K562 (cell line): ENCODE data around the gene DST. TPM values are rescaled to one million over a fixed set of nuclear protein-coding genes. Genes with fewer than 3 reads are reported as not detected.

Experiments
- ATAC-seq: fragments of 200-7000 bp; cut with Tn5 transposase; 3 replicates; pipeline ENCODE4 v1.9.1; 2020; ENCODE audit warnings: moderate library complexity
- BruUV-seq: library from RNA; stranded (reverse); fragments of 400-500 nt; replicated peaks from 2 replicates; lab custom pipeline; 2021; lab: Mats Ljungman, UMichigan
- CTCF ChIA-PET: fragments of 300-600 bp; formaldehyde crosslinking; extraction: SDS; loops from one replicate; lab custom pipeline; 2021; ENCODE audit warnings: low intra/inter-chr PET ratio; lab: Yijun Ruan, JAX
- POLR2A ChIA-PET: fragments of 300-600, 350-650 bp; sonication (Branson Sonifier 250); formaldehyde crosslinking; extraction: SDS; loops from one replicate; lab custom pipeline; 2021; ENCODE audit warnings: antibody characterized with exemption, inconsistent platforms; lab: Yijun Ruan, JAX
- DNase-seq, 4 experiments: peaks; one replicate each; pipeline versions ENCODE4 v3.0.0 to v3.0.0-alpha.2; 2011 to 2018; ENCODE audit warnings: low spot score in 3 of 4, mixed read lengths in 3 of 4; ENCODE audit errors: extremely low read depth in 1 of 4
- FAIRE-seq: peaks from 2 replicates; lab custom pipeline; 2011; peaks lifted over from hg19 to GRCh38; lab: Jason Lieb, UNC
- H2AFZ ChIP-seq: 2 replicates; pipeline ENCODE4 v1.6.0; 2011; ENCODE audit warnings: low read depth, low read length, control low read depth, inconsistent platforms
- H3K27ac ChIP-seq: fragments of 200-600 bp; 3 replicates; pipeline ENCODE4 v1.8.0; 2011; ENCODE audit warnings: low read depth, mild to moderate bottlenecking, control low read depth, inconsistent platforms, low read length, moderate library complexity, mixed read lengths; ENCODE audit errors: extremely low read depth
- H3K27me3 ChIP-seq, 2 experiments: fragments of 300-600 bp in 1 of 2; 2 replicates in 1 of 2; 3 replicates in 1 of 2; pipeline versions ENCODE4 v1.6.0 to v1.8.0; 2011; ENCODE audit warnings: inconsistent platforms in 2 of 2, low read length in 2 of 2, mild to moderate bottlenecking in 1 of 2, mixed read lengths in 1 of 2, moderate library complexity in 1 of 2; ENCODE audit not compliant: control insufficient read depth in 2 of 2, insufficient read depth in 2 of 2
- H3K36me3 ChIP-seq: fragments of 300-600 bp; 3 replicates; pipeline ENCODE4 v1.8.0; 2011; ENCODE audit warnings: mild to moderate bottlenecking, low read length, inconsistent platforms; ENCODE audit not compliant: control insufficient read depth, insufficient read depth
- H3K4me1 ChIP-seq, 2 experiments: fragments of 200-600 bp in 1 of 2; replicated peaks in 1 of 2; 2 replicates in 1 of 2; 3 replicates in 1 of 2; pipeline versions ENCODE4 v1.5.1 to v1.8.0; 2011; ENCODE audit warnings: inconsistent platforms in 2 of 2, low read length in 2 of 2, mild to moderate bottlenecking in 1 of 2, mixed read lengths in 1 of 2, moderate library complexity in 1 of 2; ENCODE audit not compliant: control insufficient read depth in 2 of 2, insufficient read depth in 2 of 2
- H3K4me2 ChIP-seq: 2 replicates; pipeline ENCODE4 v1.6.1; 2011; ENCODE audit warnings: low read length, control low read depth, inconsistent platforms, mixed read lengths; ENCODE audit not compliant: insufficient read depth
- H3K4me3 ChIP-seq: fragments of 200-600 bp; sonication (generic), shearing (Covaris generic); 2 replicates; pipeline ENCODE4 v1.5.1; 2016; ENCODE audit warnings: control low read depth, inconsistent platforms
- H3K79me2 ChIP-seq: fragments of 200-600 bp; 3 replicates; pipeline ENCODE4 v1.8.0; 2011; ENCODE audit warnings: low read length, inconsistent platforms; ENCODE audit not compliant: control insufficient read depth, insufficient read depth
- H3K9ac ChIP-seq, 2 experiments: 2 replicates each; pipeline versions ENCODE4 v1.6.0 to v1.6.1; 2011; ENCODE audit warnings: low read depth in 2 of 2, low read length in 2 of 2, control low read depth in 1 of 2, inconsistent platforms in 1 of 2, mild to moderate bottlenecking in 1 of 2, mixed read lengths in 1 of 2; ENCODE audit not compliant: insufficient read depth in 1 of 2
- H3K9me1 ChIP-seq: one replicate; pipeline ENCODE4 v1.6.0; 2011; ENCODE audit warnings: inconsistent platforms, mild to moderate bottlenecking, low read length, moderate library complexity; ENCODE audit not compliant: control insufficient read depth, insufficient read depth
- H3K9me3 ChIP-seq: replicated peaks from 2 replicates; pipeline ENCODE4 v1.5.1; 2011; ENCODE audit warnings: low read depth, low read length, inconsistent platforms; ENCODE audit not compliant: control insufficient read depth, insufficient read depth
- H4K20me1 ChIP-seq: replicated peaks from 2 replicates; pipeline ENCODE4 v1.6.1; 2011; ENCODE audit warnings: low read length, inconsistent platforms, mixed read lengths; ENCODE audit not compliant: control insufficient read depth, insufficient read depth
- ATF7 ChIP-seq: fragments of 450-650 bp; IDR thresholded peaks from 2 replicates; pipeline ENCODE4 v1.7.1; 2014; ENCODE audit warnings: mild to moderate bottlenecking, moderate library complexity
- DDX20 ChIP-seq: fragments of 450-650 bp; IDR thresholded peaks from 2 replicates; pipeline ENCODE4 v1.6.1; 2016; ENCODE audit warnings: missing genetic modification characterization, low read depth, mild to moderate bottlenecking, missing compliant biosample characterization, moderate library complexity
- HDGF ChIP-seq: fragments of 450-650 bp; IDR thresholded peaks from 2 replicates; pipeline ENCODE4 v1.6.1; 2016
- HMGN3 ChIP-seq: IDR thresholded peaks from 2 replicates; pipeline ENCODE4 v1.6.1; 2011; ENCODE audit warnings: borderline replicate concordance, low read depth, mild to moderate bottlenecking, mixed read lengths, low read length; ENCODE audit not compliant: insufficient read length; ENCODE audit errors: extremely low read depth
- HNRNPK ChIP-seq: fragments of 200-400 bp; formaldehyde crosslinking; IDR thresholded peaks from one replicate; pipeline ENCODE4 v1.6.1; 2018; ENCODE audit warnings: mild to moderate bottlenecking, low read depth, low read length; ENCODE audit not compliant: poor library complexity, severe bottlenecking
- ILK ChIP-seq: fragments of 450-650 bp; IDR thresholded peaks from 2 replicates; pipeline ENCODE4 v1.6.1; 2016; ENCODE audit warnings: missing genetic modification characterization, low read depth, mild to moderate bottlenecking, missing compliant biosample characterization, moderate library complexity, borderline replicate concordance
- JUNB ChIP-seq: fragments of 450-650 bp; formaldehyde crosslinking; conservative IDR thresholded peaks from 2 replicates; pipeline ENCODE4 v1.4.0; 2020; ENCODE audit warnings: mild to moderate bottlenecking
- MCM7 ChIP-seq, 2 experiments: fragments of 450-650 bp; IDR thresholded peaks; 2 replicates each; pipeline ENCODE4 v1.6.1; 2016 to 2018
- NRF1 ChIP-seq, 2 experiments: fragments of 450-650 bp; IDR thresholded peaks in 1 of 2; conservative IDR thresholded peaks in 1 of 2; 2 replicates each; pipeline ENCODE4 v1.6.1; 2014; ENCODE audit warnings: mild to moderate bottlenecking in 2 of 2
- PHF20 ChIP-seq: fragments of 450-650 bp; IDR thresholded peaks from 2 replicates; pipeline ENCODE4 v1.6.1; 2018; ENCODE audit not compliant: partially characterized antibody
- POLR2AphosphoS2 ChIP-seq: IDR thresholded peaks from 2 replicates; pipeline ENCODE4 v1.6.1; 2012; ENCODE audit warnings: low read length, improper control_type of control experiment
- SMARCC2 ChIP-seq: fragments of 450-650 bp; IDR thresholded peaks from 2 replicates; pipeline ENCODE4 v1.6.1; 2017; ENCODE audit warnings: antibody characterized with exemption, moderate library complexity, mild to moderate bottlenecking, low read depth
- SUPT5H ChIP-seq: fragments of 450-650 bp; IDR thresholded peaks from 2 replicates; pipeline ENCODE4 v1.6.1; 2016
- ZNF282 ChIP-seq: sonication (generic); formaldehyde crosslinking; IDR thresholded peaks from 2 replicates; pipeline ENCODE4 v1.8.1; 2023; ENCODE audit warnings: missing genetic modification reagents
- ZNF41 ChIP-seq: fragments of 250-450 bp; sonication (Bioruptor Pico); conservative IDR thresholded peaks from 2 replicates; pipeline ENCODE4 v1.4.0; 2020; ENCODE audit warnings: mild to moderate bottlenecking
- ZNF75A ChIP-seq: fragments of 450-650 bp; formaldehyde crosslinking; IDR thresholded peaks from 2 replicates; pipeline ENCODE4 v1.4.0; 2020; ENCODE audit warnings: mild to moderate bottlenecking
- WGBS: fragments of 100-300 bp; shearing (Covaris generic); methylation state at CpG from one replicate; pipeline ENCODE4 v1.1.6; 2016; ENCODE audit warnings: low coverage, mixed read lengths; ENCODE audit not compliant: insufficient coverage; ENCODE audit errors: missing lambda C conversion rate; 5-methylcytosine and 5-hydroxymethylcytosine counted together
- in situ Hi-C: fragments of 300-500 bp; cut with MboI; formaldehyde crosslinking; loops from 4 replicates; pipeline ENCODE4 v1.15.0; 2018; ENCODE audit warnings: inconsistent platforms, mixed read lengths
- intact Hi-C: fragments of 100-400 bp; cut with micrococcal nuclease; formaldehyde crosslinking; loops from 2 replicates; pipeline ENCODE4 v1.14.2; 2022
- polyA plus RNA-seq, 8 experiments: library from polyadenylated mRNA; depleted of rRNA in 4 of 8; stranded (reverse) in 5 of 8; unstranded in 3 of 8; fragments of >200 nt; fragmentation: Nextera tagmentation in 2 of 8; fragmentation: Illumina TruSeq in 1 of 8; extraction: Ambion mirVana in 2 of 8; extraction: Trizol in 1 of 8; gene quantifications; 2 replicates each; pipeline versions ENCODE4 v1.2.1 to v1.2.3, GENCODE V29; 2011 to 2014; ENCODE audit warnings: inconsistent platforms in 1 of 8, missing spikeins in 1 of 8
- total RNA-seq, 7 experiments: library from RNA; depleted of rRNA in 6 of 7; stranded (reverse); fragments of >200 nt in 6 of 7; fragmentation: Illumina TruSeq in 2 of 7; extraction: Trizol in 2 of 7; gene quantifications; 2 replicates each; pipeline versions ENCODE4 v1.2.1 to v1.2.3, GENCODE V29; 2011 to 2021; ENCODE audit warnings: low replicate concordance in 1 of 7
- TF ChIP-seq, protein P1 (sequence below): fragments of 250-450 bp; sonication (Bioruptor Pico); IDR thresholded peaks from 2 replicates; pipeline ENCODE4 v1.5.1; 2021; ENCODE audit warnings: mild to moderate bottlenecking
- TF ChIP-seq, protein P2 (sequence below): sonication (generic); formaldehyde crosslinking; IDR thresholded peaks from 2 replicates; pipeline ENCODE4 v1.8.1; 2023; ENCODE audit warnings: mild to moderate bottlenecking, missing genetic modification reagents
- TF ChIP-seq, protein P3 (sequence below): sonication (generic); formaldehyde crosslinking; IDR thresholded peaks from 2 replicates; pipeline ENCODE4 v1.8.0; 2022; ENCODE audit warnings: mild to moderate bottlenecking, missing genetic modification reagents, borderline replicate concordance

DST gene
- total and polyA plus RNA-seq, 9 of the 15 experiments (the other 6 are each of a cell fraction or from before 2014, with no cell fraction given): 5.2 to 21.9 (median 13.3) TPM

DNA sequence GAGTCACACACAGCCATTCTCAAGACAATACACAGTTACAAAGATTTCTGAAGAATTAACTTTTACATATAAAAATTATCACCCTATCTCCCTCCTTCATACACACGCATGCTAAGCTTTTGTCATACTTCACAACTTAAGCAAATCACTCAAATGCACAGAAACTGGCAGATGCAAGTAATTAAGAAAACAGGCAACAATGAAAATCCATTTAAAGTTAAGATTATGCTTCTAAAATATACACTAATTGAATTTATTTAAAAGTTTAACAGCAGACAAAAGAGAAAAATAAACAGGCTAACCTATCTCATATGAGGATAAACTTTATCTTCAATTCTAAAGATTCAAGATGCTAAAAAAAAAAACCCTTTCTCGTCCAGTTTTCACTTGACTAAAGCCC, 68.4 kb downstream of the DST start (continued):
- TF ChIP-seq POLR2AphosphoS2 (no peak), NRF1 (conservative IDR thresholded peaks at IDR 0.05 in 1 of 2, IDR thresholded peaks at IDR 0.05 in 1 of 2) (no peak), ILK (tag) (no peak)
- TF ChIP-seq, protein P1, sequence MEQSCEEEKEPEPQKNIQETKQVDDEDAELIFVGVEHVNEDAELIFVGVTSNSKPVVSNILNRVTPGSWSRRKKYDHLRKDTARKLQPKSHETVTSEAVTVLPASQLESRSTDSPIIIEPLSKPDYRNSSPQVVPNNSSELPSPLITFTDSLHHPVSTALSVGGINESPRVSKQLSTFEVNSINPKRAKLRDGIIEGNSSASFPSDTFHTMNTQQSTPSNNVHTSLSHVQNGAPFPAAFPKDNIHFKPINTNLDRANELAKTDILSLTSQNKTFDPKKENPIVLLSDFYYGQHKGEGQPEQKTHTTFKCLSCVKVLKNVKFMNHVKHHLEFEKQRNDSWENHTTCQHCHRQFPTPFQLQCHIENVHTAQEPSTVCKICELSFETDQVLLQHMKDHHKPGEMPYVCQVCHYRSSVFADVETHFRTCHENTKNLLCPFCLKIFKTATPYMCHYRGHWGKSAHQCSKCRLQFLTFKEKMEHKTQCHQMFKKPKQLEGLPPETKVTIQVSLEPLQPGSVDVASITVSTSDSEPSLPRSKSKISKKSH (CRISPR knock-in tag): no peak
- TF ChIP-seq, protein P2, sequence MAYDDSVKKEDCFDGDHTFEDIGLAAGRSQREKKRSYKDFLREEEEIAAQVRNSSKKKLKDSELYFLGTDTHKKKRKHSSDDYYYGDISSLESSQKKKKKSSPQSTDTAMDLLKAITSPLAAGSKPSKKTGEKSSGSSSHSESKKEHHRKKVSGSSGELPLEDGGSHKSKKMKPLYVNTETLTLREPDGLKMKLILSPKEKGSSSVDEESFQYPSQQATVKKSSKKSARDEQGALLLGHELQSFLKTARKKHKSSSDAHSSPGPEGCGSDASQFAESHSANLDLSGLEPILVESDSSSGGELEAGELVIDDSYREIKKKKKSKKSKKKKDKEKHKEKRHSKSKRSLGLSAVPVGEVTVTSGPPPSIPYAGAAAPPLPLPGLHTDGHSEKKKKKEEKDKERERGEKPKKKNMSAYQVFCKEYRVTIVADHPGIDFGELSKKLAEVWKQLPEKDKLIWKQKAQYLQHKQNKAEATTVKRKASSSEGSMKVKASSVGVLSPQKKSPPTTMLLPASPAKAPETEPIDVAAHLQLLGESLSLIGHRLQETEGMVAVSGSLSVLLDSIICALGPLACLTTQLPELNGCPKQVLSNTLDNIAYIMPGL (CRISPR knock-in tag): no peak
- TF ChIP-seq, all 486 proteins: peak for 0

DNA sequence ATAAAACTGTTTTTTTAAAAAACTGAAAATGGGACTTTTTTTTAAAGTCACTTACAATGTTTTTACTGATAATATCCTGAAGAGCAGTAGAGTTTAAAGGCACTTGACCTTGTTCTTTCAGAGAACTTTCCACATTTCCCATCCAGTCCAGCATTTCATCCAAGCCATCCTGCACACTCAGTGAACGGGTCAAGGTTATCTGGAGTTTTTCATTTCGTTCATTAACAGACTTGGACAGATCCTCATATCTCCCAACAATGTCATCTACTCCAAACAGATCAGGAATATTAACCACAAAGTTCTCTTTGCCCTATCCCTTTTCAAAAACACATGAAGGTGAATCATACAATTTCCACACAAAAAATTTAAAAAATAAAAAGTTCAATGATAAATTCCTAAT, 69.1 kb downstream of the DST start:
- BruUV-seq: no TSS peak
- ChIA-PET POLR2A (no interaction called here), CTCF (no interaction called here)
- H3K4me3 ChIP-seq: no peak overlapping the region
- H3K9me3 ChIP-seq: no peaks in the 10 kb centered on the region
- no peaks in the 10 kb centered on the region for H3K36me3 ChIP-seq
- H4K20me1 ChIP-seq: no peaks in the 10 kb centered on the region
- no peak for DNase-seq
- WGBS: 0% methylated on average over 2 of the region's 2 CpGs
- ATAC-seq: no peak
- in situ Hi-C loops (no loop called here), intact Hi-C loops (no loop called here)
- no peak overlapping the region for H3K9ac ChIP-seq
- no peak overlapping the region for H2AFZ ChIP-seq
- FAIRE-seq: no peak
- H3K4me2 ChIP-seq: no peak overlapping the region
- H3K27me3 ChIP-seq: no peaks in the 10 kb centered on the region
- no peaks in the 10 kb centered on the region for H3K9me1 ChIP-seq
- no peaks in the 10 kb centered on the region for H3K4me1 ChIP-seq
- no peaks in the 10 kb centered on the region for H3K79me2 ChIP-seq
- H3K27ac ChIP-seq: no peak overlapping the region
- TF ChIP-seq SMARCC2 (no peak), DDX20 (no peak), HDGF (no peak), ZNF75A (CRISPR knock-in tag) (no peak), HMGN3 (no peak), ZNF282 (CRISPR knock-in tag) (no peak), JUNB (CRISPR knock-in tag) (no peak), MCM7 (IDR thresholded peaks at IDR 0.05) (no peak), ZNF41 (CRISPR knock-in tag) (no peak), PHF20 (no peak), ATF7 (no peak), SUPT5H (no peak), HNRNPK (no peak)
- TF ChIP-seq, protein P3, sequence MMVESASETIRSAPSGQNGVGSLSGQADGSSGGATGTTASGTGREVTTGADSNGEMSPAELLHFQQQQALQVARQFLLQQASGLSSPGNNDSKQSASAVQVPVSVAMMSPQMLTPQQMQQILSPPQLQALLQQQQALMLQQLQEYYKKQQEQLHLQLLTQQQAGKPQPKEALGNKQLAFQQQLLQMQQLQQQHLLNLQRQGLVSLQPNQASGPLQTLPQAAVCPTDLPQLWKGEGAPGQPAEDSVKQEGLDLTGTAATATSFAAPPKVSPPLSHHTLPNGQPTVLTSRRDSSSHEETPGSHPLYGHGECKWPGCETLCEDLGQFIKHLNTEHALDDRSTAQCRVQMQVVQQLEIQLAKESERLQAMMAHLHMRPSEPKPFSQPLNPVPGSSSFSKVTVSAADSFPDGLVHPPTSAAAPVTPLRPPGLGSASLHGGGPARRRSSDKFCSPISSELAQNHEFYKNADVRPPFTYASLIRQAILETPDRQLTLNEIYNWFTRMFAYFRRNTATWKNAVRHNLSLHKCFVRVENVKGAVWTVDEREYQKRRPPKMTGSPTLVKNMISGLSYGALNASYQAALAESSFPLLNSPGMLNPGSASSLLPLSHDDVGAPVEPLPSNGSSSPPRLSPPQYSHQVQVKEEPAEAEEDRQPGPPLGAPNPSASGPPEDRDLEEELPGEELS: no peak
